HG03342 (cell line): ENCODE data around the gene STXBP5.

Experiments
- ATAC-seq: cut with Tn5 transposase; IDR thresholded peaks from one replicate; pipeline ENCODE4 v1.9.1; 2021; ENCODE audit warnings: mild to moderate bottlenecking, moderate library complexity; ENCODE audit not compliant: unreplicated experiment

STXBP5 gene

DNA sequence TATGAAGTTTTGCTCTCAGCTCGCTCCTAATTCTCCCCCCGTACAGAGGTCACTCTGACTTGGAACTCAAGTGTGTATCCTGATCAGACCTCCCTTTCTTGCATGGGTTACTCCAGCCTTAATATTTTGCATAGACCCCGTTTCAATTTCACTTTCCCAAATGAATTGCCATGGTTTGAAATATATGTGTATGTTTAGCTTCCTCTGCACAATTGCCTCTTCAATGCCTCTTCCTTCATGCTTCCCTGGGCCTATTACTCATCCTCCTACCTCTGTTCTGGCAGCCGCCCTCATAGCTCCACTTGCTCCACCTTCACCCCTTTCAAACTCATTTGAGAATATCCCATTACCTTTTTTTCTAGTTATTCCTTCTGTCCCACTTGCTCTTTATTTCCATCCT lies 214.3 kb downstream of the STXBP5 start:
- peak; percentile 76 for ATAC-seq

DNA sequence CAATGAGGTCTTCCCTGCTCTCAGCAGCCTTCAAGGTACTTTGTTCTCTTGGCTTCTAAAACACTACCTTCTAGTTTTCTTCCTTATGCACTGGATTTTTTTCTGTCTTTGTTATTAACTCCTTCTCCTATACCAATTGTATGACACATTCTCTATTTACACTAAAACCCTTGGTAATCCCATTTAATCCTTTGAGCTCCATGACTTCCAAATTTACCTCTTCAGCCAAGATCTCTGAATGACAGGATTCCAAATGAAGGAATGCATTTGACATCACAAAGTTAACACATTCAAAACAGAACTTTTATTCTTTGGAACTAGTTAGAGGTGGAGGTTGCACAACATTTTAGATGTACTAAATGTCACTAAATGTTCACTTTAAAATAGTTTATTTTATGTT lies 217.7 kb downstream of the STXBP5 start:
- ATAC-seq, result no peak

DNA sequence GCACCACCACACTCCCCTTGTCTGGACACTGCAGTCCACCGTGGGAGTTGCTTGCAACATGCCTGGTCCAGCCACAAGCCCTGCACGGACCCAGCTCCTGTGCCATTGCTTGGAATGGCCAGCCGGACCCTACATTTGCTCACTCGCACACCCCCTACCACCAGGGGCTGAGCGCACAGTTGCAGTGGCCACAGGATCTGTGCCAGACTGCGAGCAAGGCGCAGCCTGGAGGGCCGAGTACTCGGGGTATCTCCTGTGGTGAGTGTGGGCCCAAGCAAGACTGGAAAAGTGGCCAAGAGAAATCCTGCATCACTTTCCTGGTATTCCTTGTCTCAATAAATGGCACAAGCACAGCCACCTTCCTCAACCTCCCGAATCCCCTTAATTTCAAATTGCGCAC lies 218.9 kb downstream of the STXBP5 start:
- ATAC-seq, result no peak

DNA sequence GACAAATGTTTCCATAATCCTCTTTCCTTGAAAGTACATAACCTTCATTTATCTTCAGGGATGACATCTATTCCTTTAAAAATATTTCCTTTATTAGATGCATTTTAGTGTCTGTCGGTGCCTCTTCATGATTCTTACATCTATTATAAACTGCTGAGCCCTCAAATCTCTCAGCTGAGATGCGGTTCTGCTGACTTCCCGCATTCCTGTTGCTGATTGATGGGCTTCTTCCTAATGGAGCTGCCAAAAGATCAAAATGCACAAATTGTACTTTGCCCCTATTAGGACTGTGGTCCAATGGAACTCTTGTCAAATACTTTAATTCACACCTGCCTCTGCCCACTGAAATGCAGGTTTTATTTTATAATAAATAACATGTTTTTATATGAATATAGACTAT lies 225.6 kb downstream of the STXBP5 start:
- no peak for ATAC-seq

DNA sequence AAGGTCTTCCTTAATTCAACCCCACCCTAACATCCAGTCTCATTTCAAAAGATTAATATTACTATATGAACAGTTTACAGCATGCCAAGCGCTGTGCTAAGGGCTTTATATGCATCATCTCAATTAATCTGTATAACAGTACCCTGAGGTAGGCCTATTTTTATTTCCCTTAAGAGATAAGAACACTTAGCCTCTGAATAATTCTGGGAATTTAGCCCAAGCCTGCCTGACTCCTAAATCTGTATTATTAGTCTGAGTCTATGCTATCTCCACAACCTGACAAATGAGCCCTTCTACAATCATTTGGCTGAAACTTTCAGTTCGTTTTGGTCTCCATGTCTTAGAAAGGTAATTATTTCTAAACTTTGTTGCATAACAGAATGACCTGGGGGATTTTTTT lies 226.6 kb downstream of the STXBP5 start:
- no peak for ATAC-seq

GRCh38 chr6:147434076-147434475 lies 229.9 kb downstream of the STXBP5 start:
- no peak for ATAC-seq

DNA sequence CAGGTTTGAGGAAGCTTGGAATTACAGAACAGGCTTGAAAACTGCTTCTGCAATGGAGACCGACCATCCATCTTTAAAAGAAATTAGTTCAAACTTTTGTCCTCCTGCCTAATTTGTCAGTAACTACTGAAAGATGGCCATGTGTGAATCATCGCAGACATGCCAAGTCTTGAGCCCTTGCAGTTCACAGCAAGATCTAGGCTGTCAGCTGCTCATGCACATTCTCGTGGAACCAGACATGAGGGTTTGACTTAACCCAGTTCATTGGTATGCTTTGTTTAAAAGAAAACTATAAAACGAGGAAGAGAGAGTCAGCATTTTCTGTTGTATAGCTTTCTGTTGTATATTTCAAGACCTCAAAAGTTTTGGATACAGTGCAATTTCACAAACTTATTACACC lies 230.3 kb downstream of the STXBP5 start:
- no peak for ATAC-seq

DNA sequence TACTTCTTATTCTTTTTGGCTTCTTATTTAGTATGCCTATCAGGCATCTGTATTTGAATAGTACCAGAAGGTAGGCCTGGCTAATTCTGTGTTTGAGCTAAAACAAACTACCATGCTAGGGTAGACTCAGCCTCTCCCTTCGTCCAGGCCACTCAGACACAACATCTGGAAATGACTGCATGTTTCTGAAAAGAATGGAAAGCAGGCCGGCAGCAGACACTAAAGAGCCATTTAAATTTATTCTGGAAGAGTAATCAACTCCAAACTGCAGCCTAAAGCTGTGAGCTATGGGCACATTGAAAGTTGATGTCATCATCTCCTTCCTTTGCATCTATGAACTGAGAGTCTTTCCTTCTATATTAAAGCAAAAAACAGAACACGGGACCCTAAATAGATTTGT lies 233.4 kb downstream of the STXBP5 start:
- ATAC-seq, result no peak

GRCh38 chr6:147438758-147439528 lies 234.7 kb downstream of the STXBP5 start:
- ATAC-seq, result peak; percentile 68
